ENCODE data around the gene ADAT2.
"Not testable (repeated sequence)": the region's sequence is repeated elsewhere in the genome, so short reads cannot be mapped to it uniquely, and the experiment has no call there.

Gene ADAT2

GRCh38 chr6:143485967-143486366 lies 35.5 kb upstream of the ADAT2 start:
- H3K4me3 ChIP-seq (ENCODE audit: low read depth, low read length) = no peak overlapping the region
- TF ChIP-seq MAX (IDR thresholded peaks at IDR 0.05; ENCODE audit: low read depth, low read length) (no peak), POLR2A (IDR thresholded peaks at IDR 0.05; ENCODE audit: extremely low read depth, insufficient read length) (no peak), CTCF (IDR thresholded peaks at IDR 0.05; ENCODE audit: low read depth, low read length) (no peak), MYC (IDR thresholded peaks at IDR 0.05; ENCODE audit: low read depth, low read length) (no peak)
- no peak for DNase-seq (ENCODE audit: low read depth)

DNA sequence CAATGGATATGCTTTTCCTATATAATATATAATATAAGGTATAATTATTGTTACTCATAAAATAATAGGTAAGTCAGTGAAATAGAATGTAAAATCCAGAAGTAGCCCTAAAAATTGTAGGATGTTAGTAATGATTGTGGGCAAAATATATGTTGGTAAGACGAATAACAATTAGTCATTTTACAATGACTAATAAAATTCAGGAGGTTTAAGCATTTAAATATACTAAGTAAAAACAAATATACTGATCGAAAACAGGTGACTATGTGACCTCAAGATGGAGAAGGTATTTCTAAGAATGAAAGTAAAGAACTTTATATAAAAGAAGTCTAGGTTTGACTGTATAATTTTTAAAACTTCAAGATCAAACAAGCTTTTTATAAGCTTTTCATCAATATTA lies 32.1 kb upstream of the ADAT2 start:
- TF ChIP-seq CTCF (IDR thresholded peaks at IDR 0.05; ENCODE audit: low read depth, low read length) (no peak), POLR2A (IDR thresholded peaks at IDR 0.05; ENCODE audit: extremely low read depth, insufficient read length) (no peak)
- no peak for DNase-seq (ENCODE audit: low read depth)
- no peak overlapping the region for H3K4me3 ChIP-seq (ENCODE audit: low read depth, low read length)

DNA sequence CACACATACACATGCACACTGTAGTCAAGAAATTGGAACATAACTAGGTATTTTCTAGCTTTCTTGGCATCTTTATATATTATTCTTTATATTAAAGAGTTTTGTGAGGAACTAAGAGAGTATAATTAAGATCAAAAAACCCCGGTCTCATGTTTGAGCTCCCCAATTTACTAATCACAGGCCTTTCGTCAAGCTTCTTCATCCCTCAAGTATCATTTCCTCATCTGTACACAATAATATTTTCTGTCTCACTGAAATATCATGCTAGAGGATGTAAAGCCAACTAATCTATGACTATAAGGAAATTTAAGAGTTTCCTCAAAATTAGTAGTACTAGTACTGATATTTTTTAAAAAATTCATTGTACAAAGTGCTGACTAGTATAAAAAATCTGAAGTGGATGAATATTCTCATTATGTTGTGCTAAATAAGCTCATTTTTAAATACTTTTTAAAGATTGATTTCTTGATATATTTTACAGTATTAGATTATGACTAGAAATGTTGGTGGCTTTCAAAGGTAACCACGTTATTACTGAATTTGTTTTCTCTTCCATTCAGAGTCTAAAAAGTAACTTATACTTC lies 28.1 kb upstream of the ADAT2 start:
- no peak for DNase-seq (ENCODE audit: low read depth)
- TF ChIP-seq MYC (IDR thresholded peaks at IDR 0.05; ENCODE audit: low read depth, low read length) (no peak), POLR2A (IDR thresholded peaks at IDR 0.05; ENCODE audit: extremely low read depth, insufficient read length) (no peak), CTCF (IDR thresholded peaks at IDR 0.05; ENCODE audit: low read depth, low read length) (no peak), MAX (IDR thresholded peaks at IDR 0.05; ENCODE audit: low read depth, low read length) (no peak)
- H3K4me3 ChIP-seq (ENCODE audit: low read depth, low read length) = no peak overlapping the region

DNA sequence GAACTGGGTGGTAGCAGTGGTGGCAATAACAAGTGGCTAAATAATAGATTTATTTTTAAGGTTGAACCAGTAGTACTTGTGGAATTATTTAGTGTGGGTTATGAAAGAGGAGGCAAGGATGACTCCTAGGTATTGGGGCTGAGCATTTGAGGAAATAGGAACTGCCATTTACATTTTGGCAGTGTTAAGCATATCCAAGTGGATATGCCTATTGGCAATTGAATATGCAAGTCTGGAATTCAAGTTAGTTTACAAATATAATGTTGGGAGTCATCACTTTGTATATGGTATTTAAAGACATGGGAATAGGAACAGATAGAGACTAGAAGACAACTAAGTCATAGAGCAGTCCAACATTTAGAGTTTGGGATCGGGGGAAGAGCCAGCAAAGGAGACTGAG lies 26.1 kb upstream of the ADAT2 start:
- H3K4me3 ChIP-seq (ENCODE audit: low read depth, low read length) = no peak overlapping the region
- TF ChIP-seq POLR2A (IDR thresholded peaks at IDR 0.05; ENCODE audit: extremely low read depth, insufficient read length) (no peak), MAX (IDR thresholded peaks at IDR 0.05; ENCODE audit: low read depth, low read length) (no peak), MYC (IDR thresholded peaks at IDR 0.05; ENCODE audit: low read depth, low read length) (no peak), CTCF (IDR thresholded peaks at IDR 0.05; ENCODE audit: low read depth, low read length) (no peak)
- DNase-seq (ENCODE audit: low read depth) = no peak

GRCh38 chr6:143471822-143472221 lies 21.3 kb upstream of the ADAT2 start:
- TF ChIP-seq MYC (IDR thresholded peaks at IDR 0.05; ENCODE audit: low read depth, low read length) = no peak
- no peak for TF ChIP-seq CTCF (IDR thresholded peaks at IDR 0.05; ENCODE audit: low read depth, low read length)
- no peak for TF ChIP-seq POLR2A (IDR thresholded peaks at IDR 0.05; ENCODE audit: extremely low read depth, insufficient read length)
- TF ChIP-seq MAX (IDR thresholded peaks at IDR 0.05; ENCODE audit: low read depth, low read length) = no peak
- no peak for DNase-seq (ENCODE audit: low read depth)
- H3K4me3 ChIP-seq (ENCODE audit: low read depth, low read length) = no peak overlapping the region

GRCh38 chr6:143468823-143469222 lies 18.3 kb upstream of the ADAT2 start:
- DNase-seq (ENCODE audit: low read depth); H3K4me3 ChIP-seq (ENCODE audit: low read depth, low read length): not testable (repeated sequence)
